Nephron (organoid): ENCODE measurements around the gene EXD2.
"Not testable (repeated sequence)": the region's sequence is repeated elsewhere in the genome, so short reads cannot be mapped to it uniquely, and the experiment has no call there.

Source experiments
- H3K27ac Mint-ChIP-seq, 3 experiments: 2 replicates each; pipeline ENCODE4 v1.8.0; 2020; ENCODE audit warnings: mixed read lengths in 3 of 3, mild to moderate bottlenecking in 2 of 3, moderate library complexity in 1 of 3
- H3K27me3 Mint-ChIP-seq: 2 replicates; pipeline ENCODE4 v1.8.0; 2021; ENCODE audit warnings: low read depth, mild to moderate bottlenecking, moderate library complexity, mixed read lengths
- H3K36me3 Mint-ChIP-seq: 2 replicates; pipeline ENCODE4 v1.8.0; 2020; ENCODE audit warnings: low read depth, mixed read lengths
- H3K4me1 Mint-ChIP-seq: 2 replicates; pipeline ENCODE4 v1.8.0; 2020; ENCODE audit warnings: mixed read lengths
- H3K4me3 Mint-ChIP-seq, 3 experiments: 2 replicates each; pipeline ENCODE4 v1.8.0; 2020; ENCODE audit warnings: mild to moderate bottlenecking in 3 of 3, mixed read lengths in 3 of 3, moderate library complexity in 2 of 3
- H3K9me3 Mint-ChIP-seq: 2 replicates; pipeline ENCODE4 v1.8.0; 2020; ENCODE audit warnings: mixed read lengths
- CTCF ChIP-seq, 3 experiments: fragments of 200-600 bp; sonication (generic); IDR thresholded peaks; one replicate each; pipeline ENCODE4 v1.5.0; 2021; ENCODE audit warnings: antibody characterized with exemption in 3 of 3; ENCODE audit not compliant: unreplicated experiment in 3 of 3

Gene EXD2

GRCh38 chr14:69275331-69275730 lies 84.0 kb downstream of the EXD2 start:
- Mint-ChIP-seq H3K4me1 (no peaks in the 10 kb centered on the region), H3K9me3 (peaks cover 3% of the 10 kb centered on the region), H3K36me3 (no peaks in the 10 kb centered on the region), H3K27me3 (peaks cover 8% of the 10 kb centered on the region), H3K27ac (no peak overlapping the region), H3K4me3 (no peak overlapping the region)
- TF ChIP-seq CTCF (IDR thresholded peaks at IDR 0.05; ENCODE audit: unreplicated experiment in 3 of 3), result no peak

- H3K9me3 Mint-ChIP-seq, H3K4me1 Mint-ChIP-seq, H3K36me3 Mint-ChIP-seq, H3K4me3 Mint-ChIP-seq, H3K27ac Mint-ChIP-seq, H3K27me3 Mint-ChIP-seq: not testable (repeated sequence)
Measured at GRCh38 chr14:69277356-69277755, 86.1 kb downstream of the EXD2 start.

DNA sequence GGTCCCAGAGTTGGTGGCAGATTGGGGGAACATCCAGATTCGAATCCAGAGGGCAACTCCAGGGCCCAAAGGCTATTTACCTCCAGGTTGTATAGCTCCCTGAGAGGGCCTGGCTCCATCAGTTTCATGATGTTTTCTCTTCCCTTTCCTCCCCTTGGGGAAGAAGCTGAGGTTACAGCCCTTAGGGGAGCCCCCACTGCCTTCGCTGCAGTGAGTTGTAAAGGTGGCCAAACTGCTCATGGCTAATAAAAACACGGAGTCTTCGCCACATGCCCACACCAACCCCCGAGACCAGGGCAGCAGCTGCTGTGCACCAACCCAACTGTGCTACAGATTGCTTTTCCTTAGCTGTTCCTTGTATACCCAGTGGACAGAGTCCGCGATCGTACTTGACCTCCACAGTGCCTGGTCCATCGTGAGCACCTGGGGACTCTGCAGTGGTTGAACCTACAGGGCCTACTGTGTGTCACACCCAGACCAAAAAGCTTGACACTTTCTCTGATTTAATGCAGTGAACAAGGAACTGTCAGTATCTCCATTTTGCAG lies 89.5 kb downstream of the EXD2 start:
- H3K9me3 Mint-ChIP-seq, result peaks cover 3% of the 10 kb centered on the region
- TF ChIP-seq CTCF (IDR thresholded peaks at IDR 0.05; ENCODE audit: unreplicated experiment in 3 of 3), result no peak
- H3K4me1 Mint-ChIP-seq, result no peaks in the 10 kb centered on the region
- no peak overlapping the region for H3K4me3 Mint-ChIP-seq
- no peak overlapping the region for H3K27ac Mint-ChIP-seq
- peaks cover 6% of the 10 kb centered on the region for H3K27me3 Mint-ChIP-seq
- no peaks in the 10 kb centered on the region for H3K36me3 Mint-ChIP-seq

DNA sequence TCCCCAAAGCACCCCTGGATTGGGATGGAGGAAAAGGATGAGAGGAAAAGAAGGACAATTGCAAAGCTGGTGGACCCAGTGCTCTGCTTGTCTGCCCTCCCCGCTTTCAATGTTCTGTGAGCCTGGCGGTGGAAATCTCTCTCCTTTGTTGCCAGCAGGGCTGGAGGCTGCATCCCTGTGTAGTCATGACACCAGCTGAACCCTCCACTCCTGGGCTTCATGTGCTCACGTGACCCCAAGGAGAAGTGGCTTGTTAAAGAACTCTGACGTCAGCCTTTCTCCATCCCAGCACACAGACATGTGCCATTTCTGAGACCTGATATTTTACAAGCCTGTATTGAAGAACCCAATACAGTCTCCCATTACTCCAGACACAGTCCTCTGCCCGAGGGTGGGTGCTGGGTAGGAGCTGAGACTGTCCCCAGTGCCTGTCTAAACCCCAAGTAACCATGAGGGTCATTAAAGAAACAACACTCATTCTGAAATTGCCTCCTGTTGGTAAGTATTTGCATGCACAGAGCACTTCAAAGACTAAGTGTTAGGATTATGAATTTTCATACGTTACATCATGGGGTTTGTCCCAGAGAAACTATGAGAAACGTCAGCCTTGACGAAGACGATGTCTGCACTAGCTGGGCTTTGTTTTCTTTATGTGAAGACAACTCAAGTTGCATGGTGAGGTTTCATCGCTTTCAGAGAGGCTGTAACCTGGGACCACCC lies 90.3 kb downstream of the EXD2 start:
- Mint-ChIP-seq H3K9me3 (peaks cover 3% of the 10 kb centered on the region), H3K27ac (no peak overlapping the region), H3K4me3 (no peak overlapping the region), H3K4me1 (no peaks in the 10 kb centered on the region), H3K27me3 (peaks cover 9% of the 10 kb centered on the region), H3K36me3 (no peaks in the 10 kb centered on the region)
- no peak for TF ChIP-seq CTCF (IDR thresholded peaks at IDR 0.05; ENCODE audit: unreplicated experiment in 3 of 3)

DNA sequence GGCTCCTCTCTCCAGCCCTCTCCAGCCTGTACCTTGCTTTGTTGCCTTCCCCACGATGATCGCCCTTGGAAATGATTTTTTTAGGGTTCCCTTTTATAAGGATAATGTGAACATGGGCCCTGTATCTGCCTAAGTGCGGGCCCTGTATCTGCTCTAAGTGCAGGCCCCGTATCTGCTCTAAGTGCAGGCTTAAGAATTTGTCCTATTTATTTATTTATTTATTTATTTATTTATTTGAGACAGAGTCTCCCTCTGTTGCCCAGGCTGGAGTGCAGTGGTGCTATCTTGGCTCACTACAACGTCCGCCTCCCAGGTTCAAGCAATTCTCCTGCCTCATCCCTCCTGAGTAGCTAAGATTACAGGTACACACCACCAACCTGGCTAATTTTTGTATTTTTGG lies 91.2 kb downstream of the EXD2 start:
- Mint-ChIP-seq H3K4me3 (no peak overlapping the region), H3K36me3 (no peaks in the 10 kb centered on the region), H3K4me1 (peaks cover 7% of the 10 kb centered on the region), H3K9me3 (no peaks in the 10 kb centered on the region), H3K27ac (no peak overlapping the region), H3K27me3 (peaks cover 9% of the 10 kb centered on the region)
- TF ChIP-seq CTCF (IDR thresholded peaks at IDR 0.05; ENCODE audit: unreplicated experiment in 3 of 3), result no peak

DNA sequence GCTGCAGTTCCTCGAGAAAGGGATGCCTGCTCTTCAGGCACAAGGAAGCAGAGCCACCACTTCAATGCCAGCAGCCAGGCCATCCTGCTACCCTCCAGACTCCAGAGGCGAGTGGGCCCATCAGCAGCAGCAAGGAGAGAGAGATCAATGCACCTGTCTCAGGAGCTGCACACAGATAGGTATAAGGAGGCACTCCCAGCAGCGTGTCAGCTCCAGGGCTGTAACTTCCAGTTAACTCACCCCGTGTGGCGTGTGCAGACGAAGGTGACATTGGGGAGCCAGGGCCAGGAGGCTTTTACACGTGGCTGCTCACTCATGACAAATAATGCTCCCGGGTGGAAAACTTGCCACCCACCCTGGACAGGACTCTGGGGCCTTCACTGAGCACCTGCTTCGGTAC lies 92.9 kb downstream of the EXD2 start:
- H3K36me3 Mint-ChIP-seq, result no peaks in the 10 kb centered on the region
- peaks cover 9% of the 10 kb centered on the region for H3K27me3 Mint-ChIP-seq
- no peak overlapping the region for H3K27ac Mint-ChIP-seq
- no peaks in the 10 kb centered on the region for H3K9me3 Mint-ChIP-seq
- peaks cover 18% of the 10 kb centered on the region for H3K4me1 Mint-ChIP-seq
- no peak overlapping the region for H3K4me3 Mint-ChIP-seq
- TF ChIP-seq CTCF (IDR thresholded peaks at IDR 0.05; ENCODE audit: unreplicated experiment in 3 of 3), result no peak
